GM12891 (cell line): ENCODE measurements around the gene AHI1.

ENCODE experiments used
- PAX5 ChIP-seq: IDR thresholded peaks from 2 replicates; pipeline ENCODE4 v1.6.1; 2011; ENCODE audit warnings: low read length, moderate library complexity, mild to moderate bottlenecking; ENCODE audit not compliant: insufficient read depth, severe bottlenecking
- POLR2A ChIP-seq: IDR thresholded peaks from 2 replicates; pipeline ENCODE4 v1.6.1; 2011; ENCODE audit warnings: low read depth, low read length, control low read depth
- POLR2AphosphoS5 ChIP-seq: IDR thresholded peaks from 2 replicates; pipeline ENCODE4 v1.6.1; 2011; ENCODE audit warnings: low read depth, low read length, control low read depth
- SPI1 ChIP-seq: IDR thresholded peaks from 2 replicates; pipeline ENCODE4 v1.6.1; 2011; ENCODE audit warnings: low read depth, low read length, control low read depth
- TAF1 ChIP-seq: IDR thresholded peaks from 2 replicates; pipeline ENCODE4 v1.6.1; 2011; ENCODE audit warnings: low read depth, low read length, control low read depth

DNA sequence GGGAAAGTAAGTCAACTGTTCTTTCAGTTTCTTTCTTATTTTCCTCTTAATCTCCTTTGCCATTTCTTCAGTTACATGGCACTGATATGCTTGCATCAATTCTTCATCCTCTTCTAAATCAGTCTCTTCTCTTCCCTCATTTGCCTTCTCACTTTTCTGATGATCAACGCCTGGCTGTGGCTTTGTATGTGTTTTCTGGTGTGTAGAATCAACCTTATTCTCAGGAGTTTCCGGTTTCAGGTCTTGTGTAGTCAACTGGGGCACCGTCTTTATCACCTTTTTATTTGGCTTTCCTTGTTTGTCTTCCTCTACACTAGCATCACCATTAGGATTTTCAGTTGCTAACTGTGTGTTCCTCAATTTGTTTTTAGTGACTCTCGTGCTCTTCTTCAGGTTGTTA, 31.6 kb downstream of the AHI1 start:
- TF ChIP-seq POLR2AphosphoS5 = no peak
- TF ChIP-seq POLR2A = no peak
- no peak for TF ChIP-seq TAF1
- TF ChIP-seq PAX5 = no peak
- no peak for TF ChIP-seq SPI1
